ENCODE results near the gene UHRF1.

DNA sequence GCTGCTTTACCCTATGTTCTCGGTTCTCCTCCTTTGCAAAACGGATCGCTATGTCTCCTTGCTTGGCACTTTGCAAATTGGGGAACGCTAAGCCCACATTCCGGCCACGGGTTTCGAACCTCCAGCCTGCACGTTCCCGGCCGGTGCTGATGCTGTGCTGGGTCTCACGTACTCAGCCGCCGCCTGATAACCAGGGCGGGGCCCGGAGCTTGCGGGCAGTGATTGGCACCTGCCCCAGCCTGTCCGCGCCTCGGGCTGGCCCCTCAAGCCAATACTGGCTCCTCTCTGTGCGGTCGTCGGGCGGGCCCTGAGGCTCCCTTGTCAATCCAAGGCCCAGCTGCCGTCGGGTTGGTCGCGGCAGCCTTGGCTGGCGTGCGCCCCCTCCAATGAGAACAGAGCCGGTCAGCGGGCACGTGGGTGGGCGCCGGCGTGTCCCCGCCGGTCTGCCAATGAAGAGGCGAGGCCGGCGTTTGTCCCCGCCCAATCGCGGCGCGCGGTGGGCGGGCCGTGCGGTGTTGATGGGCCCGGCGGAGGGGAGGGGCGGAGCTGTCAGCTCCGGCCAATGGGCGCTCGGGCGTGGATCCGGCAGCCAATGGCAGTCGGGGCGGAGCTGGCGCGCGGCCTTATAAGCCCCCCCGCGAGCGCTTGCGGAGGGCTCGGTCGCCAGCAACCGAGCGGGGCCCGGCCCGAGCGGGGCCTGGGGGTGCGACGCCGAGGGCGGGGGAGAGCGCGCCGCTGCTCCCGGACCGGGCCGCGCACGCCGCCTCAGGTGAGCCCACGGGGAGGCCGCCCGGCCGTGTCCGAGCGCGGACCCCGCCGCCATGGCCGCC, 59.4 kb downstream of the UHRF1 start, which contains the start of gene KDM4B:
- TF ChIP-seq, protein P1, sequence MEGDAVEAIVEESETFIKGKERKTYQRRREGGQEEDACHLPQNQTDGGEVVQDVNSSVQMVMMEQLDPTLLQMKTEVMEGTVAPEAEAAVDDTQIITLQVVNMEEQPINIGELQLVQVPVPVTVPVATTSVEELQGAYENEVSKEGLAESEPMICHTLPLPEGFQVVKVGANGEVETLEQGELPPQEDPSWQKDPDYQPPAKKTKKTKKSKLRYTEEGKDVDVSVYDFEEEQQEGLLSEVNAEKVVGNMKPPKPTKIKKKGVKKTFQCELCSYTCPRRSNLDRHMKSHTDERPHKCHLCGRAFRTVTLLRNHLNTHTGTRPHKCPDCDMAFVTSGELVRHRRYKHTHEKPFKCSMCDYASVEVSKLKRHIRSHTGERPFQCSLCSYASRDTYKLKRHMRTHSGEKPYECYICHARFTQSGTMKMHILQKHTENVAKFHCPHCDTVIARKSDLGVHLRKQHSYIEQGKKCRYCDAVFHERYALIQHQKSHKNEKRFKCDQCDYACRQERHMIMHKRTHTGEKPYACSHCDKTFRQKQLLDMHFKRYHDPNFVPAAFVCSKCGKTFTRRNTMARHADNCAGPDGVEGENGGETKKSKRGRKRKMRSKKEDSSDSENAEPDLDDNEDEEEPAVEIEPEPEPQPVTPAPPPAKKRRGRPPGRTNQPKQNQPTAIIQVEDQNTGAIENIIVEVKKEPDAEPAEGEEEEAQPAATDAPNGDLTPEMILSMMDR (IDR thresholded peaks at IDR 0.05; ENCODE audit: low read depth, low read length, poor library complexity, severe bottlenecking), result no peak
- no peak for TF ChIP-seq EZH2phosphoT487 (IDR thresholded peaks at IDR 0.05; ENCODE audit: borderline replicate concordance, low read length)
